DLD1 (cell line): ENCODE measurements around the gene FLYWCH1.

Experiments used
- in situ Hi-C: cut with HindIII; loops from 2 replicates; pipeline ENCODE4 v1.10.0; 2017; ENCODE audit warnings: low sequenced_read_pairs

FLYWCH1 gene

GRCh38 chr16:2911638-2912329, at the start of gene FLYWCH1:
Gene FLYWCH1, plus strand, starts transcription at chr16:2911931. Its CDS starts 17,755 bp downstream, at chr16:2929686.
- in situ Hi-C loops = no loop called here

- in situ Hi-C loops = no loop called here
Observed at GRCh38 chr16:2865651-2866050, 46.1 kb upstream of the FLYWCH1 start.

- in situ Hi-C loops = no loop called here
Observed at GRCh38 chr16:2866431-2866830, 45.3 kb upstream of the FLYWCH1 start.

- in situ Hi-C loops = no loop called here
Observed at GRCh38 chr16:2867661-2867986, 44.1 kb upstream of the FLYWCH1 start.

- in situ Hi-C loops = no loop called here
Observed at GRCh38 chr16:2867987-2868789, 43.5 kb upstream of the FLYWCH1 start.

DNA sequence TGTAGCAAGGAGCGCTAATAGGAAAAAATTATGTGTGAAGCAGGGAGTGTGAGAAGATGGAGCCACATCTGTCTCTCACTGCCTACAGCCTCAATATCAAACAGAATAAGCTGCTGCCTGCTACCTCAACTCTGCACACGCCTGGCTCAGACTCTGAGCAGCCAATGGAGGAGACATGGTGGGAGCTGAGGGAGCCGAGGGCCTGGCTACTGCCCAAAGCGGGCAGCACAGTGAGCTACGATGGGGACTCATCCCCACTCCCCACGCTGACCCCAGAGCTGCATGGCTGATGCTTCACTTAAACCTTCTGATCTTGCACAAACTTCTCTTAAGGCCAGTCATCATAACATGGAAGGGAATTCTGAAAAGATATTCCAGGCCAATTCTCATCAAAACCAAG, 39.8 kb upstream of the FLYWCH1 start:
- in situ Hi-C loops = no loop called here

- in situ Hi-C loops = no loop called here
Observed at GRCh38 chr16:2874032-2874911, 37.5 kb upstream of the FLYWCH1 start.

DNA sequence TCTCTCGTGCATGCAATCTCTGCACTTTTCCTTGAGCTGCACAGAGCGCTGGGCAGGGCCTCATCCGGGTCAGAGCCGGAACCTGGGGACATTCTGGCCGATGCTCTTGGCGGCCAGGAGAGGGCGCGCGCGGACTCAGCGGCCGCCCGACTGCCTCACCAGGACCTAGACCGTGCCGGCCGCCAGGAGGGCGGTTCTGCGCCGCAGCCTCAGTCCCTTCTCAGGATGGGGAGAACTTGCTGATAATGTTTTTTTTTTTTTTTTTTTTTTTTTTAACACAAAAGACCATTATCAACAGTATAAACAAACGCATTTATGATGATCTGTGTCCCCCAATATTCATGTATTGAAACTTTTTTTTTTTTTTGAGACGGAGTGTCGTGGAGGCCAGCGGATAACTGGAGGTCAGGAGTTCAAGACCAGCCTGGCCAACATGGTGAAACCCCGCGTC, 36.8 kb upstream of the FLYWCH1 start:
- in situ Hi-C loops = no loop called here

DNA sequence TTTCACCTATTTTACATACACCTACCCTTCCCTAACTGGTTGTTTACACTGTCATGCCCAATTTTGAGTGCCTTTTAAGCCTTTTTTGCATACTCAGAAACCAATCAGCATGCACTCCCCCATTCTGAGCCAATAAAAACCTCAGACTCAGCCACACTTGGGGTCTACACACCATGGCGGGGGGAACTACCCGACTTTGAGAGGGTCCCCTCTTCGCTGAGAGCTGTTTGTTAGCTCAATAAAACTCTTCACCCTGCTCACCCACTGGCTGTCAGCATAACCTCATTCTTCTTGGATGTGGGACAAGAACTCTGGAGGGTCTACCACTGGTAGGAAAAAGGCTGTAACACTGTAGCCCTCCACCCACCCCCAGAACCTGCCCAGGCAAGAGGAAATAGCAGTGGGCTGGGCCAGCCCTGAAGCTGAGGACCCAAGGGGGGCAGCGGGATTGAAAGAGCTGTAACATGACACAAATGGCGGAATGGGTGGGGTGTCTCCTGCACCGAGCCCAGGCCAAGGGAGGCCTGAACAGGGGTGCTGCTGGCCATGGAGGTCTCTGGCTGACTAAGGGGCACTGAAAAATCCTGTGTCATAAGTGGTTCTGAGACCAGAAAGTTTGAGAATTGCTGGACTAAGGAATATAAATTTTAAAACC, 31.8 kb upstream of the FLYWCH1 start:
- in situ Hi-C loops = no loop called here

GRCh38 chr16:2881783-2882649, 29.7 kb upstream of the FLYWCH1 start:
- in situ Hi-C loops = no loop called here

DNA sequence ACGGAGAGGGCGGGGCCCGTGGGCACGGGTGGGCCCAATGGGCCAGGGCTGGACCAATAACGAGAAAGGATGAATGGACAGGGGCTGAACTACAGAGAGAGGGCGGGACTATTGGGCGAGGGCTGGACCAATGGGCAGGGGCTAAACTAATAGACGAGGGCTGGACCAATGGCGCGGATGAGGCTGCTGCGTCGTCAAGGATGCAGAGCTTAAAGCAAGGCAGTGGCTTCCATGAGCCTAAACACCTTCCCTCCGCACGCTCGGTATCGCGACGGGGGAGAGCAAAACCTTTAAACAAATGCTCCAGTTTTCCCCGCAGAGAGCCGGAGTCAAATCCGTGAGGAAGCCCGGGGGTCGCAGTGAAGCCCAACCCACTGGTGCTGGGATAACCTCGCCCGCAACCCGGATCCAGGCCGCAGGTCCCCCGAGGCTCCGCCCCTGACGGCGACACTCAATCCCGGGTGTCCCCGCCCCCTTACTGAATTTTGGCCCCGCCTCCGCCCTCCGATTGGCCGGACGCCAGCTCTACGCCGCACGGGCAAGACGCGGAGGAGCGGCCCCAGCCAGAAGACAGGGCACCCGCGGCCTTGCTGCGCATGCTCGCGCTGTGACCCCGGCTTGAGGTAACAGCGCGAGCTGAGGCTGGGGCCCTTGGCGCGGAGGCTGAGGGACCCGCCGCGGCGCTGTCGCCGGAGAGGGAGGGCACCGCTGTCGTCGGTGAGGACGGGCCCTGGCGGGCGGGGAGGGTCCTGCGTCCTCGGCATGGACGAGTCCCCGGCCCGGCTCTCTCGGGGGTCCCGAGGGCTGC, 28.9 kb upstream of the FLYWCH1 start, which contains the start of gene FLYWCH2:
Gene FLYWCH2, plus strand, starts transcription at position 566 of the 808 bp plus-strand sequence. CDS start 13,235 bp downstream, outside the sequence.
- in situ Hi-C loops = no loop called here

DNA sequence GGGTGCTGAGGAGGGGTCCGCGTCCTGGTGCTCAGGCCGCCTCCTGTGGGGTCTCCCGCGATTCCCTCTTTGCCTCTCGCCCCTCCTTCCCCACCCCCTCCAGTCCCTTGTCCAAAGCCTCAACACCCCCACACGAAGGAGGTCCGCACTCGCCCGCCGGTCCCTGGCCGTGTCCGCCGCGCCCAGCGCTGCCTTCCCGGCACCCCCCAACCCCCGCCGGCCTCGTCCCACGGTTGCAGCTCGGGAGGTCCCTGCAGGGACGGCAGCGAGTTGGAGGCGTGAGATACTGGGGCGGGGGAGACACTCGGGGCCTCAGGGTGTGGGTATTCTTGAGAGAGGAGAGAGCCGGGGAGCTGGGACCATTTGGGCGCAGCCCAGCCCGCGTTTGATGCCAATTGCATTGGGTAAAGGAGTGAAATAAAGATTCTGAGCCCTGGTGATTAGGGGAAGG, 28.2 kb upstream of the FLYWCH1 start:
- in situ Hi-C loops = no loop called here

- in situ Hi-C loops = no loop called here
Observed at GRCh38 chr16:2884041-2884451, 27.7 kb upstream of the FLYWCH1 start.

DNA sequence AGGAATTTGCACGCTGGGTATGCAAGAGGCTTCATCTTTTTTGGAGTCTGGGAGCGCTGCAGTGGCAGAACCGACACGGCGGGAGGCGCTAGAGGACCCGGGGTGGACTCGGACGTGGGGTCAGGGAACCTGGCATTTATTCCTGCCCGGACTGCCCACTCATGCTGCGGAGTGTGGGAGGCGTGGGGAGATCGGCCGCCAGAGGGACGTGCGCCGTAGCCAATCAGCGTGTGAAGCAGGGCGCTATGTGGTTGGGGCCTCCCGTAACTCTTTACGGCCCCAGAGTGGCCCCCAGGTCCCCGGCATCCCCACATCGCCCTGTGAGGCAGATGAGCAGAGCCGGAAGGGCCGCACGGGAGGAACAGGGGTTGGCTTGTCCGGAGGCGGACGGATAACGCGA, 17.5 kb upstream of the FLYWCH1 start:
- in situ Hi-C loops = no loop called here

GRCh38 chr16:2895813-2896212, 15.9 kb upstream of the FLYWCH1 start:
- in situ Hi-C loops = no loop called here

- in situ Hi-C loops = no loop called here
Observed at GRCh38 chr16:2896480-2897010, 15.2 kb upstream of the FLYWCH1 start.

GRCh38 chr16:2897110-2897509, 14.6 kb upstream of the FLYWCH1 start:
- in situ Hi-C loops = no loop called here

DNA sequence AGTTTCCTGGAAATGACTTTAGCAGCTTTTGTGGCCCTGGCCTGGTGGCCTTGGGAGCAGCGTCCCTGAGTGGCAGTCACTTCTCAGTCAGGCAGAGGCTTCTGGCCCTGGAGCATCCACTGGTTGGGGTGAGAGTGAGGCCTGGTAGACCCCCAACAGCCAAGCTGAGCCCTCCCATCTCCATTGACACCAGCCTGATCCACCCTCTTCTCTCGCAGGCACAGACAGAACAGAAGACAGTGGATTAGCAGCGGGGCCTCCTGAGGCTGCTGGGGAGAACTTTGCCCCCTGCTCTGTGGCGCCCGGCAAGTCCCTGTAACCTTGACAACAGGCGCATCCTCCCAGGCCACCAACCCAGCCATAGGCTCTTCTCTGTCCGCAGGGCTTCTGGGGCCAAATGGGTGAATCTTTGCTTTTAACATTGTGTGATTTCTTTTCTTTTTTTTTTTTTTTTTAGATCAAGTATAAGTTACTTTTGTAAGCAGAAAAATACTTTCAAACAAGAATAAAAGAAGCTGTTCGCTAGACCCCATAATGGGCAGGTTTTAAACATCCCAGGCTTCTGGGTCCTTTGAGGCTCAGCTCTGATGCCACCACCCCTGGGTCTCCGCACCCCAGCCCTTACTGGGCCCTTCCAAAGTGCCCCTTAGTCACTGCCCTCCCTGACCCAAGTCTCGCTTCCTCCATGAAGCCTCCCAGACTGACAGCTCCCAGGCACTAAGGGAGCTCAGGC, 12.7 kb upstream of the FLYWCH1 start:
- in situ Hi-C loops = no loop called here
